Suprapubic skin (tissue), 4 donors: ENCODE data around the gene LRP11. TPM values are rescaled to one million over a fixed set of nuclear protein-coding genes. Genes with fewer than 3 reads are reported as not detected.

Source experiments
- DNase-seq, 2 donors: peaks; one replicate each; pipeline ENCODE4 v3.0.0-alpha.2; 2019; ENCODE audit warnings: low spot score in 2 of 2
- H3K27ac ChIP-seq: fragments of 200-600 bp; sonication (generic); one replicate; pipeline ENCODE4 v1.5.1; 2019
- H3K27me3 ChIP-seq: fragments of 200-600 bp; sonication (generic); one replicate; pipeline ENCODE4 v1.5.1; 2019
- H3K36me3 ChIP-seq: fragments of 200-600 bp; sonication (generic); one replicate; pipeline ENCODE4 v1.5.1; 2019
- H3K4me1 ChIP-seq: fragments of 200-600 bp; sonication (generic); one replicate; pipeline ENCODE4 v1.5.1; 2019
- H3K4me3 ChIP-seq: fragments of 200-600 bp; sonication (generic); one replicate; pipeline ENCODE4 v1.5.1; 2019; ENCODE audit warnings: mild to moderate bottlenecking
- H3K9me3 ChIP-seq: fragments of 200-600 bp; sonication (generic); one replicate; pipeline ENCODE4 v1.5.1; 2019
- CTCF ChIP-seq, 2 donors: fragments of 200-600 bp in 1 of 2; fragments of 450-650 bp in 1 of 2; sonication (generic) in 1 of 2; IDR thresholded peaks; one replicate each; pipeline ENCODE4 v1.5.1; 2016 to 2019; ENCODE audit warnings: antibody characterized with exemption in 2 of 2, mild to moderate bottlenecking in 1 of 2, moderate library complexity in 1 of 2
- EP300 ChIP-seq: sonication (generic); formaldehyde crosslinking; IDR thresholded peaks from one replicate; pipeline ENCODE4 v1.6.1; 2017; ENCODE audit warnings: antibody characterized with exemption
- POLR2A ChIP-seq, 2 donors: fragments of 450-650 bp; IDR thresholded peaks; one replicate each; pipeline ENCODE4 v1.6.1; 2017; ENCODE audit warnings: antibody characterized with exemption in 2 of 2, mild to moderate bottlenecking in 2 of 2, moderate library complexity in 2 of 2
- POLR2AphosphoS5 ChIP-seq, 3 donors: sonication (generic); formaldehyde crosslinking; IDR thresholded peaks; one replicate each; pipeline ENCODE4 v1.6.1; 2017; ENCODE audit warnings: antibody characterized with exemption in 3 of 3
- WGBS: methylation state at CpG from one replicate; pipeline ENCODE4 v1.1.5; 2018; 5-methylcytosine and 5-hydroxymethylcytosine counted together
- total RNA-seq, 4 donors: library from RNA; depleted of rRNA; stranded (reverse); fragments of >200 nt; gene quantifications; one replicate each; pipeline ENCODE4 v1.1.0, GENCODE V29; 2016

LRP11 gene
- total RNA-seq, 4 donors from 2014 or later = 43.6 to 77.2 (median 68.4) TPM

DNA sequence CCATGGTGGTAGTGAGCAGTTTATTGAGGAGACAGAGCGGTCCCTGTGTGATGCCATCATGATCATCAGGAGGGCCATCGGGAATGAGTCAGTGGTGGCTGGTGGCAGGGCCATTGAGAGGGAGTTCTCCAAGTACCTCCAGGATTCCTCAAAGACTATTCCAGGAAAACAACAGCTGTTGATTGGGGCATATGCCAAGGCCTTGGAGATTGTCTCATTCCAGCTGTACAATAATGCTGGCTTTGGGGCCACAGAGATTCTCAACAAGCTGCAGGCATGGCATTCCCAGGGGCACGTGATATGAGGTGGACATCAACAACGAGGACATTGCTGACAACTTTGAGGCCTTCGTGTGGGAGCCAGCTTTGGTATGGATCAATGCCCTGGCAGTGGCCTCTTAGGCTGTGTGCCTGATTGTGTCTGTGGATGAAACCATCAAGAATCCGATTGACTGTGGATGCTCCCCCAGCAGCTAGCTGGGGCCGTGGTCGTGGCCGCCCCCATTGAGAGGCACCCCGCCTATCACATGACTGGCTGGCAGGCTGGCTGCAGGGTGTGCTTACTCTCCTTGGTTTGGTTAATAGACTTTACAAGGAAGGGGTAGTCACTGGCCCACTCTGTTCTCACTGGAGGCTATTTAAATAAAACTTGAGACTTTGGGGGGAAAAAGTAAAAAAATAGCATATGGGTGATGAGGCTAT lies 17.1 kb upstream of the LRP11 start:
- no peaks in the 10 kb centered on the region for H3K9me3 ChIP-seq
- no peaks in the 10 kb centered on the region for H3K27me3 ChIP-seq
- 63% methylated on average over 9 of the region's 10 CpGs for WGBS
- H3K4me1 ChIP-seq = peaks cover 8% of the 10 kb centered on the region
- H3K36me3 ChIP-seq = no peaks in the 10 kb centered on the region
- no peak overlapping the region for H3K27ac ChIP-seq
- TF ChIP-seq POLR2A (IDR thresholded peaks at IDR 0.05) = no peak
- no peak for TF ChIP-seq CTCF (IDR thresholded peaks at IDR 0.05)
- no peak for TF ChIP-seq EP300
- TF ChIP-seq POLR2AphosphoS5 (IDR thresholded peaks at IDR 0.05) = no peak
- no peak overlapping the region for H3K4me3 ChIP-seq
- no peak for DNase-seq

GRCh38 chr6:149877659-149878058 lies 13.5 kb upstream of the LRP11 start:
- Histone ChIP-seq H3K27me3 (no peaks in the 10 kb centered on the region), H3K9me3 (no peaks in the 10 kb centered on the region), H3K36me3 (no peaks in the 10 kb centered on the region), H3K27ac (no peak overlapping the region), H3K4me3 (no peak overlapping the region), H3K4me1 (no peaks in the 10 kb centered on the region)
- DNase-seq = no peak
- WGBS = 92% methylated on average over 1 of the region's 1 CpG
- no peak for TF ChIP-seq POLR2A (IDR thresholded peaks at IDR 0.05)
- TF ChIP-seq CTCF (IDR thresholded peaks at IDR 0.05) = no peak
- TF ChIP-seq EP300 = no peak
- TF ChIP-seq POLR2AphosphoS5 (IDR thresholded peaks at IDR 0.05) = no peak

- no peak overlapping the region for H3K27ac ChIP-seq
- H3K4me1 ChIP-seq = no peaks in the 10 kb centered on the region
- no peak for DNase-seq
- no peaks in the 10 kb centered on the region for H3K9me3 ChIP-seq
- 81% methylated on average over 3 of the region's 3 CpGs for WGBS
- no peaks in the 10 kb centered on the region for H3K27me3 ChIP-seq
- no peak overlapping the region for H3K4me3 ChIP-seq
- no peak for TF ChIP-seq EP300
- TF ChIP-seq POLR2AphosphoS5 (IDR thresholded peaks at IDR 0.05) = no peak
- TF ChIP-seq POLR2A (IDR thresholded peaks at IDR 0.05) = no peak
- no peak for TF ChIP-seq CTCF (IDR thresholded peaks at IDR 0.05)
- no peaks in the 10 kb centered on the region for H3K36me3 ChIP-seq
These were observed 12.2 kb upstream of the LRP11 start for GRCh38 chr6:149876241-149876933.

GRCh38 chr6:149872233-149872632 lies 8.1 kb upstream of the LRP11 start:
- Histone ChIP-seq H3K36me3 (no peaks in the 10 kb centered on the region), H3K27me3 (no peaks in the 10 kb centered on the region), H3K9me3 (no peaks in the 10 kb centered on the region), H3K4me1 (no peaks in the 10 kb centered on the region), H3K27ac (no peak overlapping the region), H3K4me3 (no peak overlapping the region)
- TF ChIP-seq POLR2AphosphoS5 (IDR thresholded peaks at IDR 0.05) (no peak), EP300 (no peak), CTCF (IDR thresholded peaks at IDR 0.05) (no peak), POLR2A (IDR thresholded peaks at IDR 0.05) (no peak)
- 100% methylated on average over 1 of the region's 1 CpG for WGBS
- no peak for DNase-seq

GRCh38 chr6:149871182-149871581 lies 7.0 kb upstream of the LRP11 start:
- H3K4me1 ChIP-seq = no peaks in the 10 kb centered on the region
- no peak overlapping the region for H3K4me3 ChIP-seq
- no peak for DNase-seq
- no peaks in the 10 kb centered on the region for H3K27me3 ChIP-seq
- TF ChIP-seq CTCF (IDR thresholded peaks at IDR 0.05) (no peak), EP300 (no peak), POLR2A (IDR thresholded peaks at IDR 0.05) (no peak), POLR2AphosphoS5 (IDR thresholded peaks at IDR 0.05) (no peak)
- H3K9me3 ChIP-seq = no peaks in the 10 kb centered on the region
- no peaks in the 10 kb centered on the region for H3K36me3 ChIP-seq
- no peak overlapping the region for H3K27ac ChIP-seq
- 93% methylated on average over 2 of the region's 2 CpGs for WGBS
